ENCODE data around the gene BABAM2. TPM values are rescaled to one million over a fixed set of nuclear protein-coding genes. Genes with fewer than 3 reads are reported as not detected.

BABAM2 gene
- polyA plus RNA-seq, 3 donors, result 11.1 to 23.9 (median 20.6) TPM

- H3K27ac ChIP-seq (ENCODE audit: low read depth, low read length), result no peak overlapping the region
- WGBS, 3 donors, result 90 to 91% (median 91%) methylated on average over 6 of the region's 6 CpGs
These were observed 422.0 kb downstream of the BABAM2 start for GRCh38 chr2:28312307-28313219.

- 93 to 95% (median 95%) methylated on average over 6 of the region's 6 CpGs for WGBS, 3 donors
- no peak overlapping the region for H3K27ac ChIP-seq (ENCODE audit: low read depth, low read length)
These were observed 422.8 kb downstream of the BABAM2 start for GRCh38 chr2:28313220-28313784.

- no peak overlapping the region for H3K27ac ChIP-seq (ENCODE audit: low read depth, low read length)
These were observed 424.4 kb downstream of the BABAM2 start for GRCh38 chr2:28314968-28315367.

- 91 to 94% (median 91%) methylated on average over 14 of the region's 14 CpGs for WGBS, 3 donors
- H3K27ac ChIP-seq (ENCODE audit: low read depth, low read length), result no peak overlapping the region
These were observed 426.2 kb downstream of the BABAM2 start for GRCh38 chr2:28316546-28317335.

- 94 to 98% (median 97%) methylated on average over 2 of the region's 2 CpGs for WGBS, 3 donors
- H3K27ac ChIP-seq (ENCODE audit: low read depth, low read length), result no peak overlapping the region
These were observed 426.9 kb downstream of the BABAM2 start for GRCh38 chr2:28317390-28317789.

GRCh38 chr2:28318023-28318422 lies 427.5 kb downstream of the BABAM2 start:
- 91 to 94% (median 91%) methylated on average over 5 of the region's 5 CpGs for WGBS, 3 donors
- H3K27ac ChIP-seq (ENCODE audit: low read depth, low read length), result no peak overlapping the region

- H3K27ac ChIP-seq (ENCODE audit: low read depth, low read length), result no peak overlapping the region
- 74 to 95% (median 86%) methylated on average over 6 of the region's 6 CpGs for WGBS, 3 donors
These were observed 428.1 kb downstream of the BABAM2 start for GRCh38 chr2:28318462-28319117.

- no peak overlapping the region for H3K27ac ChIP-seq (ENCODE audit: low read depth, low read length)
- WGBS, 3 donors, result 88 to 92% (median 89%) methylated on average over 15 of the region's 15 CpGs
These were observed 428.8 kb downstream of the BABAM2 start for GRCh38 chr2:28319118-28320008.

- H3K27ac ChIP-seq (ENCODE audit: low read depth, low read length), result no peak overlapping the region
- 88 to 91% (median 89%) methylated on average over 6 of the region's 6 CpGs for WGBS, 3 donors
These were observed 429.5 kb downstream of the BABAM2 start for GRCh38 chr2:28320009-28320365.

GRCh38 chr2:28320371-28320770 lies 429.8 kb downstream of the BABAM2 start:
- H3K27ac ChIP-seq (ENCODE audit: low read depth, low read length), result no peak overlapping the region

GRCh38 chr2:28321426-28321825 lies 430.9 kb downstream of the BABAM2 start:
- H3K27ac ChIP-seq (ENCODE audit: low read depth, low read length), result no peak overlapping the region
- WGBS, 3 donors, result 30 to 91% (median 90%) methylated on average over 4 of the region's 4 CpGs

More at GRCh38 chr2:28320371-28320770, 429.8 kb downstream of the BABAM2 start:
- WGBS, 3 donors, result 88 to 98% (median 96%) methylated on average over 7 of the region's 7 CpGs

GRCh38 chr2:28322051-28322450 lies 431.5 kb downstream of the BABAM2 start:
- WGBS, 3 donors, result 75 to 86% (median 78%) methylated on average over 5 of the region's 5 CpGs
- no peak overlapping the region for H3K27ac ChIP-seq (ENCODE audit: low read depth, low read length)

GRCh38 chr2:28322456-28322855 lies 431.9 kb downstream of the BABAM2 start:
- no peak overlapping the region for H3K27ac ChIP-seq (ENCODE audit: low read depth, low read length)
- WGBS, 3 donors, result 97 to 98% (median 98%) methylated on average over 8 of the region's 8 CpGs

GRCh38 chr2:28322981-28323396 lies 432.5 kb downstream of the BABAM2 start:
- no peak overlapping the region for H3K27ac ChIP-seq (ENCODE audit: low read depth, low read length)
- WGBS, 3 donors, result 82 to 92% (median 87%) methylated on average over 6 of the region's 6 CpGs

GRCh38 chr2:28325173-28325566 lies 434.6 kb downstream of the BABAM2 start:
- H3K27ac ChIP-seq (ENCODE audit: low read depth, low read length), result no peak overlapping the region

GRCh38 chr2:28325567-28326468 lies 435.3 kb downstream of the BABAM2 start:
- H3K27ac ChIP-seq (ENCODE audit: low read depth, low read length), result no peak overlapping the region
- 82 to 90% (median 89%) methylated on average over 10 of the region's 10 CpGs for WGBS, 3 donors

More at GRCh38 chr2:28325173-28325566, 434.6 kb downstream of the BABAM2 start:
- 72 to 93% (median 80%) methylated on average over 5 of the region's 5 CpGs for WGBS, 3 donors

- WGBS, 3 donors, result 91 to 96% (median 93%) methylated on average over 4 of the region's 4 CpGs
- H3K27ac ChIP-seq (ENCODE audit: low read depth, low read length), result no peak overlapping the region
These were observed 435.9 kb downstream of the BABAM2 start for GRCh38 chr2:28326469-28326805.

Measured in adipose tissue (tissue), 3 donors.